ENCODE results near the gene VPS13A.
"Not testable (repeated sequence)": the region's sequence is repeated elsewhere in the genome, so short reads cannot be mapped to it uniquely, and the experiment has no call there.

VPS13A gene

DNA sequence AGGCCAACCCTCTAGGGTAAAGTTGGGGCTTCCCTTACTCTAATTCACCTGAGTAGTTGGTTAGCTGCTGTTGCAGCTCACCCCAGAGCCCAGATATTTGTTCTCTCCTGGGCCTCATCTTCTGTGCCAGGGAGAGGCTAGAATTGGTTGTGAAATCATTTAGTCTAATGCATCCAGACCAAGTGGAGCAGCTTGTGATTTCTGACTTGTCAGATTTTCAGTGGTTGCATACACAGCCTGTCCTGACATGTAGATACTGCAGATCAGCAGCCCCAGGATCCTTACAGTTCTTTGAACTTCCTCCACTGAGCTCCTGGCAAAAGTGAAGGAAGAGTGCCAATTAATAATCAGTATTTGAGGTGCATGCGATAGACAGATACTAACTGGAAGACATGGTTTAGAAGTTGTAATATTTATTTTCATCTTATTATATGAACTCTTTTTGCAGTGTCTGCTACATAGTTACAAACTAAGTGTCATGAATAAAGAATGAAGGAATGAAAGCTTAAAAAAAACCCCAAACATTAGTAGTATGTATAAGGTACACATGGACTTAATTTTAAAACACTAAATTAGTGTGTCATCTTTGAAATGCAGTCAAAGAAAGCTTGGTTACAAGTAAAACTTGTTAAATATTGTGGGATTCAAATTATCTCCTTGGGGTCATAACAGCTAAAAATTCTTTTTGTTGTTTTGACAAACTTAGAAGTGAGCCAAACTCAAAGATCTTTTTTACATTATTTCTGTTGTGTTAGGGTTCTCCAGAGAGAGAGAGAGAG lies 128.5 kb downstream of the VPS13A start:
- no peak for DNase-seq

DNA sequence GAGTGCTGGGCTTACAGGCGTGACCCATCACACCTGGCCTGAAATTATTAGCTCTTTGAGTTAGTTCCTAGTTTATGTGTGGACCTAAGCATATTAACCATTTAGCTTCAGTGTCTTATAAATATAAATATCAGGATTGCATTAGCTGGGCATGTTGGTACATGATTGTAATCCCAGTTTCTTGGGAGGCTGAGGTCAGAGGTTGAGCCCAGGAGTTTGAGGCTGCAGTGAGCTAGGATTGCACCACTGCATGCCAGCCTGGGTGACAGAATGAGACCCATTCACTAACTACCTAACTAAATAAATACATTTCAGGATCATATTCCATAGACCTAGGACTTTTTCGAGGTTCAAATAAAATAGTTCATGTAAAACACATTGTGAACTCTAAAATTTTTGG lies 129.8 kb downstream of the VPS13A start:
- DNase-seq, result no peak

DNA sequence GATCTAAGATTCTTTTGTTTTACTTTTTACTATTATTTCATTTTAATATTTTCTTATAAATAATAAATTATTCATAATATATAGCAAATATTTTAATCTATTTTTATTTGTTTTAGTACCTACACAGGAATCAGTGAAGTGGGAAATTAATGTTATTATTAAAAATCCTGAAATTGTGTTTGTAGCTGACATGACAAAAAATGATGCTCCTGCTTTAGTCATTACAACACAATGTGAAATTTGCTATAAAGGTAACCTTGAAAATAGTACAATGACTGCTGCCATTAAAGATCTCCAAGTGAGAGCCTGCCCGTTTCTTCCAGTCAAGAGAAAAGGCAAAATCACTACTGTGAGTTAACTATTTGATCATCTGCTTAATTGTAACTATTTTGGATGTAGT lies 138.7 kb downstream of the VPS13A start:
- DNase-seq, result no peak

DNA sequence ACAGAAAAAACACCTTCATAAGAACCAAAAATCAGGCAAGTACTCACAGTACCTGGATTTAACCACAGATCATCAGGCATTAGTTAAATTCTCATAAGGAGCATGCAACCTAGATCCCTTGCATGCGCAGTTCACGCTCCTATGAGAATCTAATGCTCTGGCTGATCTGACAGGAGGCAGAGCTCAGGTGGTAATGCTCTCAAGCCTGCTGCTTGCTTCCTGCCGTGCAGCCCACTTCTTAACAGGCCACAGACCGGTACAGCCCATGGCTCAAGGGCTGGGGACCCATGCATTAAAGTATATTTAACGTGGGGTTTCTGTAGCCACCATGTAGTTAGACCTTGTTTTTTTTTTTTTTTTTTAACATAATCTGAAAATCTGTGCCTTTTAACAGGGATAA lies 147.7 kb downstream of the VPS13A start:
- no peak for DNase-seq

DNA sequence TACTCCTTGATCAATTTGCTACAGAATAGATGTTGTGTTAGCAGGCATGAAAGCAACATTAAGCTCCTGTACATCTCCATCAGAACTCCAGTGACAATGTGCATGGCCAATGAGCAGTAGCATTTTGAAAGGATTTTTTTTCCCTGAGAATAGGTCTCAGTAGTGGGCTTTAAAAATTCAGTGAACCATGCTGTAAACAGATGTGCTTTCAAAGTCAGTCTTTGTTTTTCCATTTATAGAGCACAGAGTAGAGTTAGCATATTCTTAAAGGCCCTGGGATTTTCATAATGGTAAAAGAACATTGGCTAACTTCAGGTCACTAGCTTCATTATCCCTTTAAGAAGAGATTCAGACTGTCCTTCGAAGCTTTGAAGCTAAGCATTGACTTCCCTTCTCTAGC lies 150.8 kb downstream of the VPS13A start:
- no peak for DNase-seq

DNA sequence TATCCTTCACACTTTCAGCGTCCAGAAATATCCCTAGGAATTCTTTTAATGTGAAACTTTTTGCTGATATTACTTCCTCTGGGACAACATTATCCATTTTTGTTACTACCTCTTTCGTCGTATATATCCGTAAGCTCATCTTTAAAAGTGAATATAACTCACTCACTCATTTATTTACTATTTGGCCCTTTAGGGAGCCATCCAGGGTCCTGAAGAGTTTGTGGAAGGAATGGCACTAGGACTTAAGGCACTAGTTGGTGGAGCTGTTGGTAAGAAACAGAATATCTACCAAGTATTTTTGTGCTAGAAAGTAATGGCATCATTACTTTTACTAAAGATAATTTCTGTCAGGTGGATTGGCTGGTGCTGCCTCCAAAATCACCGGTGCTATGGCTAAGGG lies 192.7 kb downstream of the VPS13A start:
- DNase-seq, result no peak

DNA sequence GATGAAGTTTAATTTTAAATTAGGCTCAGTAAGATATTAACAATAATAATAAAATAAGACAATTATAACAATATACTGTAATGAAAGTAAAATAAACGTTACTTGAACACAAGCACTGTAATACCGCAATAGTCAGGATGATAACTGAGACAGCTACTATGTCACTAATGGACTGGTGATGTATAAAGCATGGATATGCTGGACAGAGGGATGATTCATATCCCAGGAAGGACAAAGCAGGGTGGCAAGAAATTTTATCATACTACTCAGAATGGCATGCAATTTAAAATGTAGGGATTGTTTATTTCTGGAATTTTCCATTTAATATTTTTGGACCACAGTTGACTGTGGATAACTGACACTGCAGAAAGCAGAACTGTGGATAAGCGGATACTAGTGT lies 196.9 kb downstream of the VPS13A start:
- DNase-seq, result no peak

DNA sequence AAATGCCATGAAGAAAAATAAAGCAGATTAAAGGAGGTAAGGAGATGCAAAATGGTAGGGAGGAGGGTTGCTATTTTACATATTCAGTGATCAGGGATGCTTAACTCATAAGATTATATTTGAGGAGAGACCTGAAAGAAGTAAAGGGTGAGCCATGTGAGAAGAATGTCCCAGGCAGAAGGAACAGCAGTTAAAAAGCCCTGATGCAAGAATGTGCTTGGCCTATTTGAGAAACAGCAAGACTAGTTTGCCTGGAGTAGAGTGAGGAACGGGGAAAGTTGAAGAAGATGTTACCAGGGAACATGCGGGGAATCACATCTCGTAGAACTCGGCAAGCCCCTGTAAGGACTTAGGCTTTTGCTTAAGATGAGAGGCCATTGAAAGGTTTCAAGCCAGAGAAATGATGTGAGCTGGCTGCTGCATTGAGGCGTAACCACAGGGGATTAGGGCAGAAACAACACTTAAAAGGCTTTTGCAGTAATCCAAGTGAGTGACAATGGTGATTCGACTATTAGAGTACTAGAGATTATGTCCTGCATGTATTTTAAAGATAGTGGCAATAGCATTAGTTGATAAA lies 198.7 kb downstream of the VPS13A start:
- no peak for DNase-seq

DNA sequence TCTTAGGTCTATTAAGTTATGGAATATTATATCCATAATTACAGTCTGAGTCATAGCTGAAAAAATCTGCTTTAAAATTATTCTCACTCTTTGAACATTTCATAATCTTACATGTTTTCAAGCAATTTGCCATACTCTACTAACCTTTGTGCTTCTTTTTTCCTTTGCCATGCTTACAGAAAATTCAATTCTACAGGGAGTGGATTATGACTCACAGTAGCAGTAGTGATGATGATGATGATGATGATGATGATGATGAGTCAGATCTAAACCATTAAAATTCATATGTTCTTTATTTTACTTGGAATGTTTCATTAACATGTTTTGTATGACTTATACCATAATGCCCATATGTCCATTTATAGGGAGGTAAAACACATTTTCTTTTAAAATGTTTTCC lies 207.1 kb downstream of the VPS13A start:
- DNase-seq, result no peak

DNA sequence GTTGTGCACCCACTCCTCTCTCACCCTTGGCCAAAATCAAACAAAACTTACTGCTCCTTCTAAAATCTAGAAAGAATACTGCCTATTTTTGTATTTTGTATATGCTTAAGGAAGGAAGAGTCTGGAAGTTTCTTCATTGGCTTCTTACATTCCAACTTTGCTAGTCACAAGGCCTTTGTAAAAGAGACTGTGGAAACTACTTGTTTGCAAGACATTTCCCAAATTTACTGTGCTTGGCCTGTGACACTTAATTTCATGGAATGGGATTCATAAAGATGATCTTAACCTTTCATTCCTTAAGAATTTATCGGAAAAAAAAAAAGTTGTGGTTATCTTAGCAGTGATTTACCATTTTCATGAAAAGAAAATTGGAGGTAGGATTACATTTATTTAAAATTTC lies 208.9 kb downstream of the VPS13A start:
- DNase-seq, result no peak

DNA sequence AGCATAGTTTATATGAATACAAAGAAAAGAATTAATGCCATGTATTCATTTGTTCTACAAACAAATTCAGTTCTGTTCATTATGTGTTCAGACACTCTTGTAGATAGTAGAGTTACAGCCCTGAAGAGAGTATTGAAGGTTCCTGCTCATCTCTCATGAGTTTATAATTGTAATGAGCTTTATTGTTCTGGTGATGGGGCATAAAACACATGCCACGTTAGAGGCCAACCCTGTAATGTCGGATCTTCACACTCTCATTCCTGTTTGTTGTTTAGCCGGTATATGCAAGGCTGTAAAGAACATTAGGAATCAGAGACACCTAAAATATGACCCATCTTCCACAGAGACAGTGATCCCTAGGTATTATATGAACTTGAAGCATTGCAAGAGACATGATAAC lies 214.5 kb downstream of the VPS13A start:
- DNase-seq, result no peak

DNA sequence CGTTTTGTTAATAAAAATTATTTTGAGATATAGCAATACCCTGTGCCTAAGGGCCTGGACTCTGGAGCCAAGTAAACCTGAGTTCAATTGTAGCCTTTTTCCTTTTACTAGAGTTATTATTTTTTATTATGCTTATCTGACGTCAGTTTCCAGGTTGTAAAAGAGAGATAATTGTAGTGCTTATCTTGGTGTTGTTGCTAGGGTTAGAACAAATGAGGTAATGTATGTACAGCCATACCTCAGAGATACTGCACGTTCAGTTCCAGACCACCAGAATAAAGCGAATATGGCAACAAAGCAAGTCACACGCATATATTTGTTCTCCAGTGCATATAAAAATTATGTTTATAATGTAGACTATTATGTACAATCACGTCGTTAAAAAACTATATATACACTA lies 215.0 kb downstream of the VPS13A start:
- no peak for DNase-seq

DNA sequence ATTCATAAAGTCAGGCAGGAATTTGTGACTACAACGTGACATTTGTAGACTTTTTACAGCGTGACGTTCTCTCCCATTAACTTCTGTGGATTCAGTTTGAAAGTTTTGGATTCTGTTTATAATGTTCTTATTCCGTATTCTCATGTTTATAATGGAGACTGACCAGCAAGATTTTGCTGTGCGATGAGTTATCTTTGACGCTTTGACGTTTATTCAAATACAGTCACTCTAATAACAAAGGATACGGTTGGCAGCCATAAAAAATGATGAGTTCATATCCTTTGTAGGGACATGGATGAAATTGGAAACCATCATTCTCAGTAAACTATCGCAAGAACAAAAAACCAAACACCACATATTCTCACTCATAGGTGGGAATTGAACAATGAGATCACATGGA lies 221.2 kb downstream of the VPS13A start:
- DNase-seq, result not testable (repeated sequence)

DNA sequence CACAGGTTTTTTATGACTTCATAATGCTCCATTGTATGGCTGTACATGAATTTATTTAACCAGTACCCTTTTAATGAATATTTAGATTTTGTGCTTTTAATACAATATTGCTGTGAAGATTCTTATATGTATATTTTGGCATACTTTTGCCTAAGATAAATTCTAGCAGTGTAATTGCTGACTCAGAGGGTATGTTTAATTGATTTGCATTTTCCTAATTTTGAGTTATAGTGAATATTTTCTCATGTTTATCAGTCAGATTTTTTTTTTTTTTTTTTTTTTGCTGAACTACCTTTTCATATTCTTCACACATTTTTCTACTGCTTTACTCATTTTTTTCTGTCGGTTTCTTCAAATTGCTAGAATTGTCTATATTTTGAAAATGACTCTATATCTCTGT lies 222.6 kb downstream of the VPS13A start:
- no peak for DNase-seq

DNA sequence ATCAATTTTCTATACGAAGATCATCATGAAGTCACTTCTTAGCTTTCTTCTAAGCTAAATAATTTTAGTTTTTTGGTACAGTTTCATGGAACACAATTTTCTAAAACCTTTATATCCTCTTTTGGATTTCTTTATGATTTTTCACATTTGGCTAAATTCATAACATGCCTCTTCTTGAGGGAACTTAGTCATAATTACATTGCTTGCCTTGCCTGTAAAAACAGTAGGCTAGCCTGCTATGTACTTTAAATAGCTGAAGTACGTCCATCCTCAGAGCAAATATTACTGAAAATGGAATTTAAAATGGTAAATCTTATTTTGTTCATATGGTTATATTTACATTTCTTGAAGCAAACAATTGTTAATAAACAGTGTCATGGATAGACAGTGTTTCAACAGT lies 225.0 kb downstream of the VPS13A start:
- no peak for DNase-seq

DNA sequence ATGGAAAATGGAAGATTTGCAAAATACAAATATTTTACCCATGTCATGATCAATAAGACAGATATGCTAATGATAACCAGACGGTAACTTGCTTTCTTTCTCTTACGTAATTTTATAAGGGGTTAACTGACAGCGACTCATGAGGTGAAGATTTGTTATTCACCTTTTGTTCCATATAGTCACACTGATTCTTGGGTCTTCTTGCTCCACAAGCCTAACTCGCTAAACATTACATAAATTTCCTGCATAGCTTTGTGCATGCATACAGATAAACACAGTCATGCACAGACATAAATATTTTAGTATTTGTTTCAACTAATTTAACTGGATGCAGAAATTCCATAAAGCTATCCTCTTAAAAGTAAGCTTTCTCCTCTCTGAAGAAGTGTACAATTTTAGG lies 225.9 kb downstream of the VPS13A start:
- no peak for DNase-seq

DNA sequence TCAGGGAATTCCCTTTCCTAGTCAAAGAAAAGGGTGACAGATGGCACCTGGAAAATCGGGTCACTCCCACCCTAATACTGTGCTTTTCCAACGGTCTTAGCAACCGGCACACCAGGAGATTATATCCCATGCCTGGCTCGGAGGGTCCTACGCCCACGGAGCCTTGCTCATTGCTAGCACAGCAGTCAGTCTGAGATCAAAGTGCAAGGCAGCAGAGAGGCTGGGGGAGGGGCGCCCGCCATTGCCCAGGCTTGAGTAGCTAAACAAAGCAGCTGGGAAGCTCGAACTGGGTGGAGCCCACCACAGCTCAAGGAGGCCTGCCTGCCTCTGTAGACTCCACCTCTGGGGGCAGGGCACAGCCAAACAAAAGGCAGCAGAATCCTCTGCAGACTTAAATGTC lies 231.2 kb downstream of the VPS13A start:
- not testable (repeated sequence) for DNase-seq

DNA sequence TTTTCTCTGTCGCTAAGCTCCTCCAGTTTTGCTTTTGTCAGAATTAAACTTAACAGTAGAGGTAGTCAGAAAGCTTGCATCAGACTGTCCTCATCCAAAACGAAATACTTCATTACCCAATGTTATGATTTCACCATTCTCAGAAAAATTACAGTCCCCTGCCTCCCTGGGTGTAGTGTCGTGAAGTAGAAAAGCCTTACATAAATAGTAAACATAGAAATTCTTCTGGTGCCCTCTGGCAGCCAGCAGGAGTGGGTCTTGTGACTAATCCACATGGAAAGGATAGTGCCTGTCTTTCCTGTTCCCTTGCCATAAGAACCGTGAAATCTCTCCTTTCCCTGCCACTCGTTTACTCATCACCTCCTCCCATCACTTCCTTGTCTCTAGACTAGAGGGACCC lies 240.2 kb downstream of the VPS13A start:
- no peak for DNase-seq

DNA sequence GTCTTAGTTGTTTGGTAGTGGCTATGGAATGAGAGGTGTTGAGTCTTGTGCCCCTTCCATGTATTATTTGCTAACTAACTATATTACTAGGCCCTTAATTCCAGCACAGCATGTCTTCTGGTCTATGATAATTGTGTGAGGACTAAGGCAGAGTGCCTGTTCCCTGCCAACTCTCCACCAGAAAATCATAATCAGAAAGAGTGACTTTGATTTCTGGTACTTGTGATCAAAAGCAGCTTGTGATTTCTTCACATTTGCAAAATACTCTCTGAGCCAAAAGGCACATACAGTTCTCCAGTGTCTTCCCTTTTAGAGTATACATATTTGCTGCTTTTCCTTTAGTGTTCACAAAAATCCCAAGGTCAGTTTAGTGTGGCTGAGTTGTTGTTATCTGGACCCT lies 240.9 kb downstream of the VPS13A start:
- no peak for DNase-seq

DNA sequence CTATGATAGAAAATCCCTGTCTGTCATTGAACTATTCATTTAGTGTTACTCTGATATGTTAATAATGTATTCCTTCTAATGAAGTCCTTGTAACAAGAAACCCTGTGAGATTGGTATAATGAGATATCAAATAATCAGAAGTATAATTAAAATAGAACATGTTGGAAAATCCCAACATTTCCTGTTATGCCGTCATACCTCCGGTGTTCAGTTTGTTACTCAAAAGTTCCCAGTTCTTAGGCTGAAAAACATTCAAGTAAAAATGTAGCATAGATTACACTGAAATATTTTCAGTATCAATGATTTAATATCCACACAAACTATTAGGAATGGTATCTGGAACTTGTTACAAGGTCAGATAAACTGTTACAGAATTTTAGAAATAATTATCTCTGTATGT lies 243.3 kb downstream of the VPS13A start:
- no peak for DNase-seq

DNA sequence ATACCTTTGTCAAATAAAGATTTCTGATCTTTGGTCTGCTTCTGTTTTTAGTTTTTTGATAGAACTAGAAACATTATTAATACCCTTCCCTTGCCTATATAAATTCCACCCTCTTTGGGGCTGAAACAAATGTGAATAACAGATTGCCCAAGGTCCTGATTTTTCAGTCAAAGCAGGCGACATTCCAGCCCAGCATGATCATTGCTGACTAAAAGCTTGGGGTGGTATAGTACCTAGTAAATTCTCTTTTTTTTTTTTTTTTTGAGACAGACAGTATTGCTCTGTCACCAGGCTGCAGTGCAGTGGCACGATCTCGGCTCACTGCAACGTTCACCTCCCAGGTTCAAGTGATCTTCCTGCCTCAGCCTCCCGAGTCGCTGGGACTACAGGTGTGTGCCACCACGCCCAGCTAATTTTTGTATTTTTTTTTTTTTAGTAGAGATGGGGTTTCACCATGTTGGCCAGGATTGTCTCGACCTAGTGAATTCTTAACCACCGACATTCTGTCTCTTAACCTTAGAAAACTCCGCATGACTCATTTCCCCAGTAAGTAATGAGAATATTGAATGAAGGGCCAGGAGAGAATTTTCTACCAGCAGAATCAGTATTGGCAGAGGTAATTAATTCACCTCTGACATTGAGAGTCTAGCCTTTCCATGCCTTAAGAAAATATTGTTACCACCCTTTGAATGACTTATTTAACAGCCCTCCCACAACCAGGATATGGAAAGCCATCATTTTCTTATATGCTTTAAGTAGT lies 244.4 kb downstream of the VPS13A start:
- no peak for DNase-seq

DNA sequence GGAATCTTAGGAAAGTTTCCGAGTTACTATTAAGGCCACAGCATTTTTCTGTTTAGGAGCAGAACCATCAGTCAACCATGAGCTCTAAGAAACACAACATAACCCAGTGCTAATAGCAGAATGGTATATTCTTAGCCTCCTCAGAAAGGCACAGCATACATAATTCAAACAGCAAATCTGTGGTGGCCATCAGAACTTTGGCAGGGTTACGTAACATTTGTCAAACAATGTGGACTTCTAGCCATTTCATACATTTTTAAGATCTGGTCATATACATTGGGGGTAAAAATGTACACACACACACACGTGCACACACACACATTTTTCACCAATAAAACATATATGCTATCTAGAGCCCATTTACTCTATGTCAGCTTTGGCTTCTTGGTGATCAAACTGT lies 245.6 kb downstream of the VPS13A start:
- DNase-seq, result no peak

DNA sequence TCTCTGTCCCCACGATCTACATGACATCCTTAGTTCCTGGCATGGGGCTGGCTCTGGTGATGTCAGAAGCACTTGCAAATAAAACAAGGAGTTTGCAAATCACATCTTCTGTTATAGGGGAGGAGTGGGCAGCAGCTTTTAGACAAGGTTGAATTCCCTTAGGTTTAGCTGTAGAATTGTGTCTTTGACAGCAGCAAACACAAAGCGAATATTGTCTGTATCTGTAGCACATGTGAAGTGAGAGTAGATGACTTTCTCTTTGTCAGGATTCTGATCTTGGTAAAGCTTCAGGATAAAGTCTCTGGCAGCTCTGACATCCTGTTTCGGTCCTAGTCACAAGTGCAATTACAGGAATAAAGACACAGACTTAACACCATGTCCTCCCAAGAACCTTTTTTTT lies 246.5 kb downstream of the VPS13A start:
- no peak for DNase-seq

DNA sequence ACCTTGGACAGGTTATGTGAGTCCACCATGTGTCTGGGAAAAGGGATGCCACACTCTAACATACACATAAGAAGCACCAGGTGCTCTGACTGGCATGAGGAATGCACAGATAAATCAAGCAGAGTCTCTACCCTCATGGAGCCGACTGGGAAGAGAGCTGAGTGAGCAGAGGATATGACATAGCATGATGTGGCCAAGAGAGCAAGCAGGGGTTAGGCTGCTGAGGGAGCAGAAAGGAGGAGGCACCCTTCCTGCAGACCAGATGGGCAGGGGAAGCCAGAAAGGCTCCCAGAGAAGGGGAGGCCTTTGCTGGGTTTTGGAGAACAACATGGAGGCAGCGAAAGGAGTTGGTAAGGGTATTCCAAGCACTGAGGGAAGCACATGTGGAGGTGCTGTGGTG lies 247.7 kb downstream of the VPS13A start:
- no peak for DNase-seq

All from stimulated activated CD4-positive, alpha-beta T cell treated with anti-CD3 and anti-CD28 coated beads, Interleukin-4, amount 100 ng/mL, for 24 hours (primary cell).